GM23248 (cell line): ENCODE measurements around the gene STK11IP.

ENCODE experiments used
- EZH2 ChIP-seq: fragments of 200-600 bp; sonication (generic); IDR thresholded peaks from 2 replicates; pipeline ENCODE4 v1.6.1; 2018; ENCODE audit warnings: antibody characterized with exemption, mild to moderate bottlenecking; ENCODE audit not compliant: insufficient read depth, poor library complexity, severe bottlenecking
- EZH2phosphoT487 ChIP-seq: fragments of 200-600 bp; sonication (generic); IDR thresholded peaks from 2 replicates; pipeline ENCODE4 v1.6.1; 2018; ENCODE audit warnings: antibody characterized with exemption, moderate library complexity, mild to moderate bottlenecking, low read depth; ENCODE audit not compliant: insufficient read depth

- TF ChIP-seq EZH2 (no peak), EZH2phosphoT487 (no peak)
Measured at GRCh38 chr2:219631904-219632759, 34.5 kb downstream of the STK11IP start.
